ENCODE measurements around the gene BLACAT1.

DNA sequence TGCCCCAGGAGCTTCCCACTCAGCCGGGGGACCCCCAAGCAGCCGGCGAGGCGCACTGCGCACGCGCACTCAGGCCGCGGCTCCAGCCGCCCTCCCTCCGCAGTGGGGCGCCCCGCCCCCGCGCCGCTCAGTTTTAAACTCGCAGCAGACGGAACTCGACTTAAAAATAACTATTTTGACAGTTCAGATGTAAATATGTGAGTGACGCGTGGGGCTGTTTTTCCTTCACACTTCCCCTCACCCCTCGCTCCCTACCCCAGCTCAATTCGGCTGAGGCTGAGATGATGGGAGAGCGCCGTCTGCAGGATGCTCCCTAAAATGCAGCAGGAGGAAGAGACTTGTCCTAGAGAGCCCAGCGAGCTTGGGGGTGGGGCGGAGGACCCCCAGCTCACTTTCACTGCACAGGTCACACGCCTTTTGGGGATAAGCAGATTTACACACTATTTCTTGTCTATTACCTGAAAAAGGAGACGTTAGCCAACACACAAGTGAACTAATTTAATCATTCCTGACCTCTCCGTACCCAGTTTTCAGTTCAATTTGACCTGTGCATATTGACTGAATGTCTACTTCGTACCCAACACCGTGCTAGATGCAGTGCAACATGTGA, 25.0 kb downstream of the BLACAT1 start:
- TF ChIP-seq, protein P1, sequence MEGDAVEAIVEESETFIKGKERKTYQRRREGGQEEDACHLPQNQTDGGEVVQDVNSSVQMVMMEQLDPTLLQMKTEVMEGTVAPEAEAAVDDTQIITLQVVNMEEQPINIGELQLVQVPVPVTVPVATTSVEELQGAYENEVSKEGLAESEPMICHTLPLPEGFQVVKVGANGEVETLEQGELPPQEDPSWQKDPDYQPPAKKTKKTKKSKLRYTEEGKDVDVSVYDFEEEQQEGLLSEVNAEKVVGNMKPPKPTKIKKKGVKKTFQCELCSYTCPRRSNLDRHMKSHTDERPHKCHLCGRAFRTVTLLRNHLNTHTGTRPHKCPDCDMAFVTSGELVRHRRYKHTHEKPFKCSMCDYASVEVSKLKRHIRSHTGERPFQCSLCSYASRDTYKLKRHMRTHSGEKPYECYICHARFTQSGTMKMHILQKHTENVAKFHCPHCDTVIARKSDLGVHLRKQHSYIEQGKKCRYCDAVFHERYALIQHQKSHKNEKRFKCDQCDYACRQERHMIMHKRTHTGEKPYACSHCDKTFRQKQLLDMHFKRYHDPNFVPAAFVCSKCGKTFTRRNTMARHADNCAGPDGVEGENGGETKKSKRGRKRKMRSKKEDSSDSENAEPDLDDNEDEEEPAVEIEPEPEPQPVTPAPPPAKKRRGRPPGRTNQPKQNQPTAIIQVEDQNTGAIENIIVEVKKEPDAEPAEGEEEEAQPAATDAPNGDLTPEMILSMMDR (conservative IDR thresholded peaks at IDR 0.05; ENCODE audit: low read depth, low read length) = peak; percentile 75
- no peak for TF ChIP-seq POLR2A (IDR thresholded peaks at IDR 0.05; ENCODE audit: low read depth, low read length)
- no peak for TF ChIP-seq CEBPB (IDR thresholded peaks at IDR 0.05; ENCODE audit: low read depth, low read length)
- no peak for TF ChIP-seq RFX5 (IDR thresholded peaks at IDR 0.05; ENCODE audit: low read depth, low read length)
- TF ChIP-seq RCOR1 (IDR thresholded peaks at IDR 0.05; ENCODE audit: insufficient replicate concordance, low read length) = no peak
- TF ChIP-seq MAFK (IDR thresholded peaks at IDR 0.05; ENCODE audit: low read depth, low read length) = no peak
- peak; percentile 58 for TF ChIP-seq SMC3 (IDR thresholded peaks at IDR 0.05; ENCODE audit: low read depth, low read length)
- TF ChIP-seq CHD1 (IDR thresholded peaks at IDR 0.05; ENCODE audit: low read depth, low read length) = no peak
- TF ChIP-seq BHLHE40 (IDR thresholded peaks at IDR 0.05; ENCODE audit: low read depth, low read length) = no peak
- no peak for TF ChIP-seq MXI1 (IDR thresholded peaks at IDR 0.05; ENCODE audit: borderline replicate concordance, low read depth, low read length)
- TF ChIP-seq RAD21 (IDR thresholded peaks at IDR 0.05; ENCODE audit: low read length) = peak; percentile 72
- TF ChIP-seq, protein P2, sequence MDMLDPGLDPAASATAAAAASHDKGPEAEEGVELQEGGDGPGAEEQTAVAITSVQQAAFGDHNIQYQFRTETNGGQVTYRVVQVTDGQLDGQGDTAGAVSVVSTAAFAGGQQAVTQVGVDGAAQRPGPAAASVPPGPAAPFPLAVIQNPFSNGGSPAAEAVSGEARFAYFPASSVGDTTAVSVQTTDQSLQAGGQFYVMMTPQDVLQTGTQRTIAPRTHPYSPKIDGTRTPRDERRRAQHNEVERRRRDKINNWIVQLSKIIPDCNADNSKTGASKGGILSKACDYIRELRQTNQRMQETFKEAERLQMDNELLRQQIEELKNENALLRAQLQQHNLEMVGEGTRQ (IDR thresholded peaks at IDR 0.05; ENCODE audit: low read depth, low read length) = no peak
- TF ChIP-seq, protein P3, sequence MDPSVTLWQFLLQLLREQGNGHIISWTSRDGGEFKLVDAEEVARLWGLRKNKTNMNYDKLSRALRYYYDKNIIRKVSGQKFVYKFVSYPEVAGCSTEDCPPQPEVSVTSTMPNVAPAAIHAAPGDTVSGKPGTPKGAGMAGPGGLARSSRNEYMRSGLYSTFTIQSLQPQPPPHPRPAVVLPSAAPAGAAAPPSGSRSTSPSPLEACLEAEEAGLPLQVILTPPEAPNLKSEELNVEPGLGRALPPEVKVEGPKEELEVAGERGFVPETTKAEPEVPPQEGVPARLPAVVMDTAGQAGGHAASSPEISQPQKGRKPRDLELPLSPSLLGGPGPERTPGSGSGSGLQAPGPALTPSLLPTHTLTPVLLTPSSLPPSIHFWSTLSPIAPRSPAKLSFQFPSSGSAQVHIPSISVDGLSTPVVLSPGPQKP (IDR thresholded peaks at IDR 0.05; ENCODE audit: borderline replicate concordance, low read depth, low read length) = no peak

Measured in IMR-90 (cell line).